IMR-90 (cell line): Measurements from ENCODE around the gene FRMD3. TPM values are rescaled to one million over a fixed set of nuclear protein-coding genes. Genes with fewer than 3 reads are reported as not detected.

ENCODE experiments used
- ATAC-seq: fragments of 200-7000 bp; cut with Tn5 transposase; 2 replicates; pipeline ENCODE4 v1.9.1; 2020; ENCODE audit warnings: low read depth, mild to moderate bottlenecking, moderate library complexity
- BruUV-seq: library from RNA; stranded (reverse); fragments of 400-500 nt; replicated peaks from 2 replicates; lab custom pipeline; 2021; lab: Mats Ljungman, UMichigan
- CTCF ChIA-PET: fragments of 300-600 bp; formaldehyde crosslinking; extraction: SDS; loops from one replicate; lab custom pipeline; 2021; ENCODE audit warnings: antibody characterized with exemption; lab: Yijun Ruan, JAX
- POLR2A ChIA-PET: fragments of 300-600 bp; sonication (Branson Sonifier 250); formaldehyde crosslinking; loops from one replicate; lab custom pipeline; 2022; ENCODE audit warnings: antibody characterized with exemption; ENCODE audit not compliant: unreplicated experiment; lab: Charles Lee
- DNase-seq: peaks from one replicate; pipeline ENCODE4 v3.0.0; 2013
- H2AFZ ChIP-seq: replicated peaks from 2 replicates; pipeline ENCODE3; 2013; ENCODE audit warnings: low read length, mild to moderate bottlenecking; ENCODE audit not compliant: poor library complexity
- H2AK5ac ChIP-seq: 2 replicates; pipeline ENCODE4 v1.6.1; 2013; ENCODE audit warnings: low read depth, low read length, inconsistent platforms
- H2AK9ac ChIP-seq: replicated peaks from 2 replicates; pipeline ENCODE3; 2013; ENCODE audit warnings: mild to moderate bottlenecking, low read depth, low read length, moderate library complexity; ENCODE audit not compliant: poor library complexity
- H2BK120ac ChIP-seq: 2 replicates; pipeline ENCODE4 v1.6.1; 2013; ENCODE audit warnings: low read depth, low read length, inconsistent platforms
- H2BK15ac ChIP-seq: 3 replicates; pipeline ENCODE4 v1.6.1; 2013; ENCODE audit warnings: low read depth, low read length, inconsistent platforms
- H2BK20ac ChIP-seq: 2 replicates; pipeline ENCODE4 v1.6.1; 2013; ENCODE audit warnings: low read depth, mild to moderate bottlenecking, inconsistent platforms, low read length, moderate library complexity
- H2BK5ac ChIP-seq: 2 replicates; pipeline ENCODE4 v1.6.1; 2013; ENCODE audit warnings: mild to moderate bottlenecking, low read depth, low read length, inconsistent platforms; ENCODE audit not compliant: poor library complexity, severe bottlenecking
- H3K14ac ChIP-seq: replicated peaks from 2 replicates; pipeline ENCODE4 v1.6.1; 2013; ENCODE audit warnings: low read depth, low read length, inconsistent platforms
- H3K18ac ChIP-seq: 2 replicates; pipeline ENCODE4 v1.6.1; 2013; ENCODE audit warnings: low read depth, low read length, control low read depth
- H3K23ac ChIP-seq: 2 replicates; pipeline ENCODE4 v1.6.1; 2013; ENCODE audit warnings: low read depth, low read length, inconsistent platforms
- H3K27ac ChIP-seq: 2 replicates; pipeline ENCODE4 v1.5.1; 2013; ENCODE audit warnings: mild to moderate bottlenecking, control low read depth, low read length; ENCODE audit not compliant: insufficient read depth
- H3K27me3 ChIP-seq: 2 replicates; pipeline ENCODE4 v1.6.1; 2013; ENCODE audit warnings: low read length; ENCODE audit not compliant: control insufficient read depth, insufficient read depth
- H3K36me3 ChIP-seq: 2 replicates; pipeline ENCODE4 v1.6.1; 2013; ENCODE audit warnings: low read length, mixed read lengths; ENCODE audit not compliant: control insufficient read depth, insufficient read depth
- H3K4ac ChIP-seq: 2 replicates; pipeline ENCODE4 v1.6.1; 2013; ENCODE audit warnings: low read depth, low read length, inconsistent platforms
- H3K4me1 ChIP-seq: 2 replicates; pipeline ENCODE4 v1.6.1; 2013; ENCODE audit warnings: low read length, mixed read lengths; ENCODE audit not compliant: control insufficient read depth, insufficient read depth
- H3K4me2 ChIP-seq: 2 replicates; pipeline ENCODE4 v1.6.1; 2013; ENCODE audit warnings: low read depth, mild to moderate bottlenecking, control low read depth, low read length, moderate library complexity
- H3K4me3 ChIP-seq: 2 replicates; pipeline ENCODE4 v1.5.1; 2013; ENCODE audit warnings: low read depth, mild to moderate bottlenecking, control low read depth, low read length, moderate library complexity; ENCODE audit not compliant: insufficient read depth
- H3K56ac ChIP-seq: 2 replicates; pipeline ENCODE4 v1.6.1; 2013; ENCODE audit warnings: low read length, inconsistent platforms; ENCODE audit not compliant: insufficient read depth; ENCODE audit errors: extremely low read depth
- H3K79me1 ChIP-seq, 2 experiments: 2 replicates each; pipeline ENCODE4 v1.6.1; 2013; ENCODE audit warnings: low read length in 2 of 2, inconsistent platforms in 1 of 2, low read depth in 1 of 2
- H3K9ac ChIP-seq: 2 replicates; pipeline ENCODE4 v1.6.1; 2013; ENCODE audit warnings: low read depth, low read length, control low read depth
- H3K9me1 ChIP-seq: 2 replicates; pipeline ENCODE4 v1.6.1; 2013; ENCODE audit warnings: low read length, inconsistent platforms; ENCODE audit not compliant: insufficient read depth
- H3K9me3 ChIP-seq: 2 replicates; pipeline ENCODE4 v1.6.1; 2013; ENCODE audit warnings: low read length; ENCODE audit not compliant: control insufficient read depth, insufficient read depth
- H4K20me1 ChIP-seq: 2 replicates; pipeline ENCODE4 v1.6.1; 2013; ENCODE audit warnings: low read length, inconsistent platforms; ENCODE audit not compliant: insufficient read depth
- H4K5ac ChIP-seq: 2 replicates; pipeline ENCODE4 v1.6.1; 2013; ENCODE audit warnings: mild to moderate bottlenecking, low read depth, low read length, control low read depth
- H4K8ac ChIP-seq, 2 experiments: 2 replicates each; pipeline ENCODE4 v1.6.1; 2013; ENCODE audit warnings: low read depth in 2 of 2, low read length in 2 of 2, control low read depth in 1 of 2, inconsistent platforms in 1 of 2
- H4K91ac ChIP-seq: 2 replicates; pipeline ENCODE4 v1.6.1; 2013; ENCODE audit warnings: low read depth, low read length, inconsistent platforms; ENCODE audit not compliant: insufficient read depth
- BHLHE40 ChIP-seq: fragments of 150-350 bp; IDR thresholded peaks from 2 replicates; pipeline ENCODE4 v1.6.1; 2016; ENCODE audit warnings: mild to moderate bottlenecking, low read depth, low read length
- CEBPB ChIP-seq: IDR thresholded peaks from 2 replicates; pipeline ENCODE4 v1.6.1; 2012; ENCODE audit warnings: low read depth, low read length, improper control_type of control experiment
- CHD1 ChIP-seq: IDR thresholded peaks from 2 replicates; pipeline ENCODE4 v1.6.1; 2012; ENCODE audit warnings: low read depth, low read length, improper control_type of control experiment
- FOS ChIP-seq: fragments of 150-350 bp; IDR thresholded peaks from 2 replicates; pipeline ENCODE4 v1.6.1; 2016; ENCODE audit warnings: low read depth, low read length
- MAFK ChIP-seq: IDR thresholded peaks from 2 replicates; pipeline ENCODE4 v1.6.1; 2012; ENCODE audit warnings: low read depth, low read length, improper control_type of control experiment
- MAZ ChIP-seq: IDR thresholded peaks from 2 replicates; pipeline ENCODE4 v1.6.1; 2012; ENCODE audit warnings: low read depth, mild to moderate bottlenecking, low read length, improper control_type of control experiment, moderate library complexity, borderline replicate concordance
- MXI1 ChIP-seq: IDR thresholded peaks from 2 replicates; pipeline ENCODE4 v1.6.1; 2012; ENCODE audit warnings: low read depth, mild to moderate bottlenecking, low read length, moderate library complexity, borderline replicate concordance
- NFE2L2 ChIP-seq: fragments of 150-350 bp; IDR thresholded peaks from 2 replicates; pipeline ENCODE4 v1.6.1; 2016; ENCODE audit warnings: low read depth, mild to moderate bottlenecking, low read length
- POLR2A ChIP-seq: IDR thresholded peaks from 2 replicates; pipeline ENCODE4 v1.6.1; 2012; ENCODE audit warnings: mild to moderate bottlenecking, low read depth, low read length
- RAD21 ChIP-seq: IDR thresholded peaks from 2 replicates; pipeline ENCODE4 v1.6.1; 2012; ENCODE audit warnings: low read length, improper control_type of control experiment
- RCOR1 ChIP-seq: IDR thresholded peaks from 2 replicates; pipeline ENCODE4 v1.6.1; 2012; ENCODE audit warnings: mild to moderate bottlenecking, low read length, improper control_type of control experiment; ENCODE audit not compliant: insufficient replicate concordance
- RFX5 ChIP-seq: IDR thresholded peaks from 2 replicates; pipeline ENCODE4 v1.8.0; 2012; ENCODE audit warnings: low read depth, mild to moderate bottlenecking, low read length, moderate library complexity
- SMC3 ChIP-seq: fragments of 150-350 bp; IDR thresholded peaks from 2 replicates; pipeline ENCODE4 v1.6.1; 2016; ENCODE audit warnings: low read depth, mild to moderate bottlenecking, antibody characterized with exemption, low read length, moderate library complexity
- WGBS, 2 experiments: methylation state at CpG; one replicate each; pipeline versions ENCODE4 v1.1.5 to v1.1.7; 2013; ENCODE audit warnings: missing lambda C conversion rate in 2 of 2; ENCODE audit not compliant: insufficient read length in 1 of 2; ENCODE audit errors: extremely low coverage in 2 of 2; 5-methylcytosine and 5-hydroxymethylcytosine counted together
- dilution Hi-C: fragments of 300-500 bp; cut with HindIII; formaldehyde crosslinking; loops from one replicate; pipeline ENCODE4 v1.14.3; 2018; ENCODE audit warnings: low sequenced_read_pairs; ENCODE audit not compliant: unreplicated experiment
- in situ Hi-C: fragments of 300-500 bp; cut with MboI; formaldehyde crosslinking; loops from 3 replicates; pipeline ENCODE4 v1.14.3; 2019; ENCODE audit warnings: low sequenced_read_pairs, inconsistent platforms, mixed read lengths
- intact Hi-C: fragments of 100-400 bp; cut with micrococcal nuclease; formaldehyde crosslinking; loops from 2 replicates; pipeline ENCODE4 v1.10.0; 2022
- polyA plus RNA-seq, 3 experiments: library from polyadenylated mRNA; depleted of rRNA; stranded (reverse); fragments of >200 nt; gene quantifications; 2 replicates each; pipeline ENCODE4 v1.2.3, GENCODE V29; 2012; ENCODE audit warnings: low replicate concordance in 1 of 3
- total RNA-seq: library from RNA; depleted of rRNA; stranded (reverse); fragments of >200 nt; gene quantifications from 2 replicates; pipeline ENCODE4 v1.2.3, GENCODE V29; 2012
- TF ChIP-seq, protein P1 (sequence below): conservative IDR thresholded peaks from 2 replicates; pipeline ENCODE4 v1.5.1; 2012; ENCODE audit warnings: mild to moderate bottlenecking, low read depth, low read length, improper control_type of control experiment
- TF ChIP-seq, protein P2 (sequence below): fragments of 150-350 bp; IDR thresholded peaks from 2 replicates; pipeline ENCODE4 v1.6.1; 2016; ENCODE audit warnings: low read depth, mild to moderate bottlenecking, low read length, moderate library complexity, borderline replicate concordance
- TF ChIP-seq, protein P3 (sequence below): fragments of 150-350 bp; IDR thresholded peaks from 2 replicates; pipeline ENCODE4 v1.6.1; 2017; ENCODE audit warnings: mild to moderate bottlenecking, antibody characterized with exemption, low read length, low read depth

The FRMD3 gene
- total and polyA plus RNA-seq, 2 of the 4 experiments (the other 2 are of a cell fraction) = 0.02 to 0.18 TPM

DNA sequence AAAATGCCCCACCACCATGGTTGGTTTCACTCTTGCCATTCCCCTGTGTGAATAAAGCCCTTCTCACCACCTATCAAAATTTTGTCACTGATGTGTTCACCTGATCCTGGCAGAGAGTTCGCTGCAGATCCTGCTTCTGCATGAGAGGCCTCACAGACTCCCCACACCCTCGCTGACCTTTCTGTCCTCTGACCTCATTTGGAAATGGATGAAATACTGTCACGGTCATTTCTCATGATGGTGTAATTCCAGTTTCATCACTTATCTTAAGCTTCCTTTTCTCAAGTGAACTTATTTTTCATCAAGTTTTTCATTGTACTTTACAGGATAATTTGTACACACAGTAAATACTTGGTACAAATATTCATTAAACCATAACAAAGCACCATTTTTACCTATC lies 131.3 kb downstream of the FRMD3 start:
- Histone ChIP-seq H4K20me1 (no peaks in the 10 kb centered on the region), H3K56ac (no peak overlapping the region), H3K4me1 (no peaks in the 10 kb centered on the region), H3K79me1 (no peaks in the 10 kb centered on the region), H2AFZ (no peak overlapping the region), H2BK20ac (no peak overlapping the region), H3K23ac (no peak overlapping the region), H3K9me1 (no peaks in the 10 kb centered on the region), H3K14ac (no peak overlapping the region), H2BK5ac (no peak overlapping the region), H3K27me3 (no peaks in the 10 kb centered on the region), H3K4ac (no peak overlapping the region), H2BK15ac (no peak overlapping the region), H4K91ac (no peak overlapping the region), H2AK5ac (no peak overlapping the region), H3K4me3 (no peak overlapping the region), H2AK9ac (no peak overlapping the region), H4K8ac (no peak overlapping the region), H3K4me2 (no peak overlapping the region), H2BK120ac (no peak overlapping the region), H3K36me3 (no peaks in the 10 kb centered on the region), H4K5ac (no peak overlapping the region), H3K9me3 (no peaks in the 10 kb centered on the region), H3K9ac (no peak overlapping the region), H3K18ac (no peak overlapping the region), H3K27ac (no peak overlapping the region)
- TF ChIP-seq FOS = no peak
- TF ChIP-seq NFE2L2 = no peak
- no peak for TF ChIP-seq MXI1
- no peak for TF ChIP-seq MAFK
- TF ChIP-seq MAZ = no peak
- no peak for TF ChIP-seq CHD1
- no peak for TF ChIP-seq RAD21
- no peak for TF ChIP-seq SMC3
- no peak for TF ChIP-seq CEBPB
- TF ChIP-seq BHLHE40 = no peak
- no peak for TF ChIP-seq RCOR1
- TF ChIP-seq, protein P1, sequence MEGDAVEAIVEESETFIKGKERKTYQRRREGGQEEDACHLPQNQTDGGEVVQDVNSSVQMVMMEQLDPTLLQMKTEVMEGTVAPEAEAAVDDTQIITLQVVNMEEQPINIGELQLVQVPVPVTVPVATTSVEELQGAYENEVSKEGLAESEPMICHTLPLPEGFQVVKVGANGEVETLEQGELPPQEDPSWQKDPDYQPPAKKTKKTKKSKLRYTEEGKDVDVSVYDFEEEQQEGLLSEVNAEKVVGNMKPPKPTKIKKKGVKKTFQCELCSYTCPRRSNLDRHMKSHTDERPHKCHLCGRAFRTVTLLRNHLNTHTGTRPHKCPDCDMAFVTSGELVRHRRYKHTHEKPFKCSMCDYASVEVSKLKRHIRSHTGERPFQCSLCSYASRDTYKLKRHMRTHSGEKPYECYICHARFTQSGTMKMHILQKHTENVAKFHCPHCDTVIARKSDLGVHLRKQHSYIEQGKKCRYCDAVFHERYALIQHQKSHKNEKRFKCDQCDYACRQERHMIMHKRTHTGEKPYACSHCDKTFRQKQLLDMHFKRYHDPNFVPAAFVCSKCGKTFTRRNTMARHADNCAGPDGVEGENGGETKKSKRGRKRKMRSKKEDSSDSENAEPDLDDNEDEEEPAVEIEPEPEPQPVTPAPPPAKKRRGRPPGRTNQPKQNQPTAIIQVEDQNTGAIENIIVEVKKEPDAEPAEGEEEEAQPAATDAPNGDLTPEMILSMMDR = no peak
- TF ChIP-seq, protein P2, sequence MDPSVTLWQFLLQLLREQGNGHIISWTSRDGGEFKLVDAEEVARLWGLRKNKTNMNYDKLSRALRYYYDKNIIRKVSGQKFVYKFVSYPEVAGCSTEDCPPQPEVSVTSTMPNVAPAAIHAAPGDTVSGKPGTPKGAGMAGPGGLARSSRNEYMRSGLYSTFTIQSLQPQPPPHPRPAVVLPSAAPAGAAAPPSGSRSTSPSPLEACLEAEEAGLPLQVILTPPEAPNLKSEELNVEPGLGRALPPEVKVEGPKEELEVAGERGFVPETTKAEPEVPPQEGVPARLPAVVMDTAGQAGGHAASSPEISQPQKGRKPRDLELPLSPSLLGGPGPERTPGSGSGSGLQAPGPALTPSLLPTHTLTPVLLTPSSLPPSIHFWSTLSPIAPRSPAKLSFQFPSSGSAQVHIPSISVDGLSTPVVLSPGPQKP = no peak
- TF ChIP-seq, protein P3, sequence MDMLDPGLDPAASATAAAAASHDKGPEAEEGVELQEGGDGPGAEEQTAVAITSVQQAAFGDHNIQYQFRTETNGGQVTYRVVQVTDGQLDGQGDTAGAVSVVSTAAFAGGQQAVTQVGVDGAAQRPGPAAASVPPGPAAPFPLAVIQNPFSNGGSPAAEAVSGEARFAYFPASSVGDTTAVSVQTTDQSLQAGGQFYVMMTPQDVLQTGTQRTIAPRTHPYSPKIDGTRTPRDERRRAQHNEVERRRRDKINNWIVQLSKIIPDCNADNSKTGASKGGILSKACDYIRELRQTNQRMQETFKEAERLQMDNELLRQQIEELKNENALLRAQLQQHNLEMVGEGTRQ = no peak
- TF ChIP-seq POLR2A = no peak
- no peak for TF ChIP-seq RFX5
- dilution Hi-C loops (no loop called here), intact Hi-C loops (no loop called here), in situ Hi-C loops (no loop called here)
- ATAC-seq (no peak), DNase-seq (no peak)
- BruUV-seq = no TSS peak
- no CpG with 5 or more reads among the region's 3 CpGs for WGBS, 2 experiments
- ChIA-PET CTCF (interaction anchor here (1.5 kb wide), 1 partner anchor 73 kb away, joined by 5 read pairs; no protein-coding TSS in a partner anchor), POLR2A (no interaction called here)
